RWPE2 (cell line): Measurements from ENCODE around the gene ISG20.

Experiments used
- ATAC-seq: fragments of 200-7000 bp; cut with Tn5 transposase; 3 replicates; pipeline ENCODE4 v1.9.1; 2021; ENCODE audit warnings: low read depth
- DNase-seq: peaks from one replicate; pipeline ENCODE4 v3.0.0-alpha.2; 2020; ENCODE audit warnings: low spot score
- H3K27ac ChIP-seq: fragments of 450-650 bp; 2 replicates; pipeline ENCODE4 v1.5.1; 2017; ENCODE audit warnings: mild to moderate bottlenecking; ENCODE audit not compliant: poor library complexity, severe bottlenecking
- H3K27me3 ChIP-seq: fragments of 250-450 bp; sonication (Bioruptor Pico); 2 replicates; pipeline ENCODE4 v1.5.1; 2021; ENCODE audit warnings: mild to moderate bottlenecking, moderate library complexity; ENCODE audit not compliant: insufficient read depth, poor library complexity, severe bottlenecking
- H3K36me3 ChIP-seq: fragments of 250-450 bp; sonication (Bioruptor Pico); 2 replicates; pipeline ENCODE4 v1.5.1; 2020; ENCODE audit warnings: low read depth, mild to moderate bottlenecking, moderate library complexity
- H3K4me1 ChIP-seq: fragments of 250-450 bp; sonication (Bioruptor Pico); 2 replicates; pipeline ENCODE4 v1.5.1; 2021; ENCODE audit warnings: mild to moderate bottlenecking, moderate library complexity; ENCODE audit not compliant: insufficient read depth, poor library complexity, severe bottlenecking
- H3K4me3 ChIP-seq: fragments of 250-450 bp; sonication (Bioruptor Pico); 2 replicates; pipeline ENCODE4 v1.5.1; 2021; ENCODE audit warnings: mild to moderate bottlenecking, moderate library complexity; ENCODE audit not compliant: severe bottlenecking
- H3K9me3 ChIP-seq: fragments of 250-450 bp; sonication (Bioruptor Pico); 2 replicates; pipeline ENCODE4 v1.5.1; 2021; ENCODE audit warnings: mild to moderate bottlenecking, moderate library complexity; ENCODE audit not compliant: severe bottlenecking
- TF ChIP-seq, protein P1 (sequence below): fragments of 450-650 bp; IDR thresholded peaks from one replicate; pipeline ENCODE4 v1.5.1; 2017; ENCODE audit warnings: mild to moderate bottlenecking, moderate library complexity; ENCODE audit not compliant: poor library complexity, severe bottlenecking

Gene ISG20

GRCh38 chr15:88656760-88657221, 18.0 kb downstream of the ISG20 start:
- H3K4me1 ChIP-seq = peaks cover 29% of the 10 kb centered on the region
- H3K27ac ChIP-seq = no peak overlapping the region
- no peaks in the 10 kb centered on the region for H3K27me3 ChIP-seq
- TF ChIP-seq, protein P1, sequence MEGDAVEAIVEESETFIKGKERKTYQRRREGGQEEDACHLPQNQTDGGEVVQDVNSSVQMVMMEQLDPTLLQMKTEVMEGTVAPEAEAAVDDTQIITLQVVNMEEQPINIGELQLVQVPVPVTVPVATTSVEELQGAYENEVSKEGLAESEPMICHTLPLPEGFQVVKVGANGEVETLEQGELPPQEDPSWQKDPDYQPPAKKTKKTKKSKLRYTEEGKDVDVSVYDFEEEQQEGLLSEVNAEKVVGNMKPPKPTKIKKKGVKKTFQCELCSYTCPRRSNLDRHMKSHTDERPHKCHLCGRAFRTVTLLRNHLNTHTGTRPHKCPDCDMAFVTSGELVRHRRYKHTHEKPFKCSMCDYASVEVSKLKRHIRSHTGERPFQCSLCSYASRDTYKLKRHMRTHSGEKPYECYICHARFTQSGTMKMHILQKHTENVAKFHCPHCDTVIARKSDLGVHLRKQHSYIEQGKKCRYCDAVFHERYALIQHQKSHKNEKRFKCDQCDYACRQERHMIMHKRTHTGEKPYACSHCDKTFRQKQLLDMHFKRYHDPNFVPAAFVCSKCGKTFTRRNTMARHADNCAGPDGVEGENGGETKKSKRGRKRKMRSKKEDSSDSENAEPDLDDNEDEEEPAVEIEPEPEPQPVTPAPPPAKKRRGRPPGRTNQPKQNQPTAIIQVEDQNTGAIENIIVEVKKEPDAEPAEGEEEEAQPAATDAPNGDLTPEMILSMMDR = no peak
- peak; percentile 66 for DNase-seq
- no peak overlapping the region for H3K4me3 ChIP-seq
- H3K9me3 ChIP-seq = no peaks in the 10 kb centered on the region
- H3K36me3 ChIP-seq = no peaks in the 10 kb centered on the region
- no peak for ATAC-seq

DNA sequence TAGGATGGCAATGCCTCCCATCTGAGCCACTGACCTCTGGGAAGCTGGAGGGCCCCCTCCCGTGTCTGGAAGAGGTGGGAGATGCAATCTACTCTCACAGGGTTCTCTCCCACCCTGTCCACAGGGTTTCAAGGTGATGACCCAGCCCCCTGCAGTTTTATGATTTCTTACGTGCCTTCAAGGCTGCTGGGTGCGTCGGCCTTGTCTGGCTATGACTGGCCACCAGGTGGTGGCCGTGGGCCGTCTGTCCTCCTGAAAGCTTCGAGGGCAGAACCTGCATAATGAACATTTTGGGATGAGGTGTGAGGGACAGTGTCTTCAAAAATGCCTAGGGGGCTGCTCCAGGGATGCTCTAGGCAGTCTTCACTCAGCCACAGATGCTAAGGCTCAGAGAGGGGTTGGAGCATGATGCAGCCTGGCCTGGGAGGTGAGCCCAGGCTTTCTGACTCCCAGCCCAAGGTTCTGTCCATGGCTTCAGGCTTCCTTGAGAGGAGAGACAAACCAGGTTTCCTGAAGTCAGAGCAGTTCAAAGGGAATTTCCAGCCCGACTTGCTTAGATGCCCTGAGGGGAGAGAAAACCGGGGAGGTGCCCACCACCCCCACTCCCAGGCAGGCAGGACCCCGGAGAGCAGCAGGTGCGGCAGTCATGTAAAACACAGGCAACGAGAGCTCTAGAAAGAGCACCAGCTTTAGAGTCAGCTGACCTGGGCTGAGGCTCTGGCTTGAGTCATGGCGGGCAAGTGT, 18.7 kb downstream of the ISG20 start:
- peak; percentile 72 for DNase-seq
- no peaks in the 10 kb centered on the region for H3K36me3 ChIP-seq
- no peak overlapping the region for H3K4me3 ChIP-seq
- H3K4me1 ChIP-seq = peaks cover 29% of the 10 kb centered on the region
- TF ChIP-seq, protein P1 = peak; percentile 99
- H3K27me3 ChIP-seq = no peaks in the 10 kb centered on the region
- H3K9me3 ChIP-seq = no peaks in the 10 kb centered on the region
- no peak overlapping the region for H3K27ac ChIP-seq
- peak; percentile 11; the same call in 1 of the 3 replicates for ATAC-seq

GRCh38 chr15:88658070-88658965, 19.5 kb downstream of the ISG20 start:
- TF ChIP-seq, protein P1 = no peak
- H3K4me1 ChIP-seq = peaks cover 24% of the 10 kb centered on the region
- no peaks in the 10 kb centered on the region for H3K27me3 ChIP-seq
- H3K9me3 ChIP-seq = no peaks in the 10 kb centered on the region
- DNase-seq = peak; percentile 55
- peak overlapping the region; percentile 79 for H3K27ac ChIP-seq
- no peak overlapping the region for H3K4me3 ChIP-seq
- no peak for ATAC-seq
- no peaks in the 10 kb centered on the region for H3K36me3 ChIP-seq

DNA sequence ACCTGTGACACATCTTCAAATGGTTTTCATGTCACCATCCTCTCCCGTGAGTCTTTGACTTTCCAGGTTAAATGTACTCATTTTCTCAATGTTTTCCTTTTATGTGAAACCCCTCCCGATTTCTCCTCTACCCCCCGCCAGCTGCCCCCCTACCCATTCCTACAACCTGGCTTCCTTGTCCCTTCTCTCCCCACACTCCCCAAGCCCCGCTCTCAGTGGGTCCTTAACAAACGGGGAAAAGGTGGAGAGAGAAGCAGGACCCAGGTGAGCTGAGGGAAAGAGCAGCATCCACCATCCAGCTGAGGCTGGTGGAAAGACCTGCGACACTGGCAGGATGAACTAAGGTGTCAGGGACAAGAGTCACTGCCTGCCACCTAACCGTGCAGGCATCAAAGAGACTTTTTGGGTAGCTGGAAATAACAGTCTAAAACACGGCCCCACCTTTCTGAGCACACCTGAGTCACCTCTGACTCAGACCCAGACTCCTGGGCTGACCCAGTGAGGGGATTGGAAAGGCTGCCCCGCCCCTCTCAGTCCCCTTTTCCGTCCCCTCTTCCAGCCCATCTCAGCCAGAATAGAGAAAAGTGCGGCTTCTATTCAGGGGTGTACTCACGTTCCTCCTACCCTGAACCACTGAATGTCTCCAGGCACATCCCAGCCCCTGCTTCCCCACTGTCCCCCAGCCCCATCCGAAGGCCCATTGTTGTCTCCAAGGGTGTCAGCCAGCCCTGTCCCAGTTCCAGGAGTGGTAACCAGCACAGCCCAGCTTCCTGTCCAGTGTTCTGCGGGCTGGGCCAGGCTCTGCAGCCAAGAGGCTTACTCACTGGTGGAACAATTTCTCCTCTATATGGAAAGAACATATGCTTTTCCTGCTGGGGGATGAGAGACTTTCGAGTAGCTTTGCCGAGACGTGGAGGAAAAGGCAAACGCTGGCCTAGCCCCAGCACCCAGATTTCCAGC, 20.4 kb downstream of the ISG20 start:
- TF ChIP-seq, protein P1 = no peak
- Histone ChIP-seq H3K27ac (peak overlapping the region; percentile 79), H3K4me1 (peaks cover 23% of the 10 kb centered on the region), H3K27me3 (no peaks in the 10 kb centered on the region), H3K36me3 (no peaks in the 10 kb centered on the region), H3K9me3 (no peaks in the 10 kb centered on the region), H3K4me3 (no peak overlapping the region)
- ATAC-seq = peak; percentile 93
- DNase-seq = peak; percentile 93
